Kidney (tissue), 14 donors: ENCODE data around the gene GFER. TPM values are rescaled to one million over a fixed set of nuclear protein-coding genes. Genes with fewer than 3 reads are reported as not detected.
A peak's percentile ranks its signal among the peaks of the same experiment; 100 is the strongest.

Source experiments
- DNase-seq, 5 donors: peaks; one replicate each; pipeline ENCODE4 v3.0.0-alpha.2; 2013 to 2020
- FAIRE-seq: peaks from 2 replicates; lab custom pipeline; 2012; peaks lifted over from hg19 to GRCh38; lab: Jason Lieb, UNC
- H3K27ac ChIP-seq, 2 donors: one replicate each; pipeline ENCODE4 v1.7.0; 2013; ENCODE audit warnings: low read depth in 2 of 2, low read length in 2 of 2, inconsistent platforms in 1 of 2
- H3K27me3 ChIP-seq: one replicate; pipeline ENCODE4 v1.7.1; 2013; ENCODE audit warnings: low read length, inconsistent platforms; ENCODE audit not compliant: control insufficient read depth, insufficient read depth
- H3K36me3 ChIP-seq, 3 donors: one replicate each; pipeline versions ENCODE4 v1.7.0 to v1.7.1; 2013; ENCODE audit warnings: low read length in 3 of 3, control low read depth in 1 of 3, inconsistent platforms in 1 of 3; ENCODE audit not compliant: insufficient read depth in 3 of 3, control insufficient read depth in 2 of 3
- H3K4me1 ChIP-seq, 3 donors: one replicate each; pipeline versions ENCODE4 v1.7.0 to v1.7.1; 2013; ENCODE audit warnings: low read length in 3 of 3, inconsistent platforms in 1 of 3, low read depth in 1 of 3; ENCODE audit not compliant: control insufficient read depth in 2 of 3, insufficient read depth in 2 of 3
- H3K4me3 ChIP-seq, 3 donors: one replicate each; pipeline versions ENCODE4 v1.7.0 to v1.8.1; 2013; ENCODE audit warnings: low read length in 3 of 3, control low read depth in 1 of 3, inconsistent platforms in 1 of 3
- H3K9ac ChIP-seq, 3 donors: one replicate each; pipeline versions ENCODE4 v1.7.0 to v1.7.1; 2013; ENCODE audit warnings: low read length in 3 of 3, control low read depth in 1 of 3, inconsistent platforms in 1 of 3
- H3K9me3 ChIP-seq, 3 donors: one replicate each; pipeline versions ENCODE4 v1.7.0 to v1.7.1; 2013; ENCODE audit warnings: low read length in 3 of 3, control low read depth in 1 of 3, inconsistent platforms in 1 of 3; ENCODE audit not compliant: control insufficient read depth in 2 of 3, insufficient read depth in 1 of 3
- CTCF ChIP-seq: IDR thresholded peaks from 3 replicates; pipeline ENCODE4 v1.5.1; 2012; ENCODE audit warnings: mild to moderate bottlenecking, moderate library complexity, borderline replicate concordance; ENCODE audit not compliant: insufficient read depth; ENCODE audit errors: extremely low read depth
- intact Hi-C: fragments of 100-400 bp; cut with DNase I; formaldehyde crosslinking; loops from one replicate; pipeline ENCODE4 v1.11.1; 2022
- polyA plus RNA-seq: library from polyadenylated mRNA; stranded (reverse); fragments of 350-450 nt; fragmentation: Illumina TruSeq; extraction: RNeasy Lipid Tissue Mini Kit (QIAGEN cat#74804); gene quantifications from one replicate; pipeline ENCODE4 v1.2.3, GENCODE V29; 2014; ENCODE audit warnings: low read depth, low replicate concordance; ENCODE audit not compliant: insufficient read depth
- total RNA-seq: library from RNA; stranded (reverse); fragmentation: NEBNext Ultra II Directional; extraction: Animal tissue kit (Norgen Biotek cat#: 25700); gene quantifications from one replicate; pipeline ENCODE4 v1.2.1, GENCODE V29; 2021
- donor health status: control.
- donor health status: control.
- donor health status: control.
- donor health status: control.
- donor health status: control.
- donor health status: DM: yes; HTN: yes; CAD: no.
- donor health status: Normal renal cell carcinoma (clear cell type).

The GFER gene
- total and polyA plus RNA-seq, 2 donors from 2014 or later: 25.0 to 45.6 TPM

DNA sequence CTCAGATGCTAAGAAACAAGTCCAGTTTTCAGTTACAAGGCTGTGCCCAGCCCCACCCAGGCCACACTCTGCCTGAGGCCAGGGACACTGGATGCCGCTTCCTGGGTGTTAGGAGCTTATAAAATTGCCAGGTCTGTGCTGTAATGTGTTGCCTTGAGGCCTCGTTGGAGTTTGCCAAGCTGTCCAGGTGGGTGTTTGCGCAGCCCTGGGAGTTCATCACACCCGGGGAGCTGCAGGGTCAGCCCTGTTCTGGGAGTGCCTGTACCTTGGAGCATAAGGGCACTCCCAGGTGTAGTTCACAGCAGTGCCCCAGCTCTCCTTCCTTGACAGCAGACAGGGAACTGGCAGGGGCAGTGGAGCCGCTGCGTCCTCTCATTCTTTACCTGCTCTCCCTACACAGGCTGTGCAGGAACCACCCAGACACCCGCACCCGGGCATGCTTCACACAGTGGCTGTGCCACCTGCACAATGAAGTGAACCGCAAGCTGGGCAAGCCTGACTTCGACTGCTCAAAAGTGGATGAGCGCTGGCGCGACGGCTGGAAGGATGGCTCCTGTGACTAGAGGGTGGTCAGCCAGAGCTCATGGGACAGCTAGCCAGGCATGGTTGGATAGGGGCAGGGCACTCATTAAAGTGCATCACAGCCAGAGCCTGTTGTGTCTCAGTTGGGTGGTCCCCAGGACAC is 1.6 kb downstream of the GFER start:
- no peak for FAIRE-seq
- H3K9ac ChIP-seq: peak overlapping the region in 1 of 3 donors; percentile 67
- DNase-seq: no peak
- H3K36me3 ChIP-seq: peaks cover 0 to 12% (median 8%) of the 10 kb centered on the region in 3 donors
- TF ChIP-seq CTCF: no peak
- peaks cover 38% of the 10 kb centered on the region for H3K27me3 ChIP-seq
- intact Hi-C loops: no loop called here
- H3K9me3 ChIP-seq: no peaks in the 10 kb centered on the region
- peaks cover 0 to 22% (median 8%) of the 10 kb centered on the region in 3 donors for H3K4me1 ChIP-seq
- no peak overlapping the region for H3K27ac ChIP-seq
- H3K4me3 ChIP-seq: no peak overlapping the region

- FAIRE-seq: no peak
Observed at GRCh38 chr16:1987198-1987597, 3.2 kb downstream of the GFER start.

DNA sequence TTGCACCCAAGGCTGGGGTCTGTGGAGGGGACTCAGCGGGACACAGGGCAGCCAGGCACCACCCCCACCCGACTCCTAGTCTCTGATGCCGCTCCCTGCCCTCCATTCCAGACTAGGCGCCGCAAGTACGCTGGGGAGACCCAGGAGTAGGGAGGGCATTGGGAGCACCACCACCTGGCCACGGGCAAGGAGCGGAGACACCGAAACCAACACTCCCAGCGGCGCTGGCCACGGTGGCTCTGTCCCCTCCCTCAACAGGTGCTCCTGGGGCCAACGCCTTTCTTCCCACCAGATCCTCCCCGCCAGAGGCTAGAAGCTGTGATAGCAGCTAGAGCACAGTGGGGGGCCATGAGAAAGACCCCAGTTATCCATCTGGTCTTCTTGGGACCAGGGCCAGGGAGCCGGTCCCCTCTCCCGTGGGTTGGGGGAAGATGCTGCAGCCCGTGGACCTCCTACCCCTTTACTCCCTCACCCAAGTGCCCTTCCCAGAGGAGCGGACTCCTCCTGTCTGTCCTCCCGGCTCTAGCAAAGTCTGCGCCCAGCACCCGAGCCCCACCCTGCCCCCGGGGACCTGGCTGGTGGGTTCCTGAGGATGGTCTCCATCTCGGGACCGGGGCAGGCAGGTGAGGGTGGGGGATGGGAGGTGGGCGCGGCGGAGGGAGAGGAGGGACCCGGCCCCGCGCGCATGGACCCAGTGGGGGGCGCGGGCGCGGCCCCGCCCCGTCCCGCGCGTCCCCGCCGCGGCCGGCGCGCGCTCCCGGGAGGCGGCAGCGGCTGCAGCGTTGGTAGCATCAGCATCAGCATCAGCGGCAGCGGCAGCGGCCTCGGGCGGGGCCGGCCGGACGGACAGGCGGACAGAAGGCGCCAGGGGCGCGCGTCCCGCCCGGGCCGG is 5.5 kb downstream of the GFER start, which contains the start of gene SYNGR3:
SYNGR3 (plus strand) TSS at position 762 of the 892 bp plus-strand sequence. CDS start 133 bp downstream, outside the sequence.
- peaks cover 0 to 22% (median 8%) of the 10 kb centered on the region in 3 donors for H3K4me1 ChIP-seq
- intact Hi-C loops: no loop called here
- peak within 1 kb of the TSS in 1 of 3 donors; percentile 39 for H3K4me3 ChIP-seq
- no peak for TF ChIP-seq CTCF
- DNase-seq (peak in 2 of 5 donors; percentile 4 to 78), FAIRE-seq (no peak)
- H3K9me3 ChIP-seq: no peaks in the 10 kb centered on the region
- peaks cover 0 to 12% (median 8%) of the 10 kb centered on the region in 3 donors for H3K36me3 ChIP-seq
- H3K27me3 ChIP-seq: peaks cover 19% of the 10 kb centered on the region
- peak within 1 kb of the TSS in 2 of 3 donors; percentile 46 for H3K9ac ChIP-seq
- peak within 1 kb of the TSS in 1 of 2 donors; percentile 26 for H3K27ac ChIP-seq

More at GRCh38 chr16:1987198-1987597, 3.2 kb downstream of the GFER start:
- Histone ChIP-seq H3K36me3 (peaks cover 0 to 12% (median 8%) of the 10 kb centered on the region in 3 donors), H3K27me3 (peaks cover 28% of the 10 kb centered on the region), H3K27ac (no peak overlapping the region), H3K4me1 (peaks cover 0 to 29% (median 8%) of the 10 kb centered on the region in 3 donors), H3K9ac (no peak overlapping the region), H3K9me3 (no peaks in the 10 kb centered on the region), H3K4me3 (no peak overlapping the region)
- no peak for TF ChIP-seq CTCF
- no peak for DNase-seq
- intact Hi-C loops: no loop called here
